Panc1 (cell line): ENCODE data around the gene KRT6C.

Experiments used
- POLR2AphosphoS5 ChIP-seq: IDR thresholded peaks from 2 replicates; pipeline ENCODE4 v1.6.1; 2012; ENCODE audit warnings: mild to moderate bottlenecking, low read depth, low read length, moderate library complexity
- TCF7L2 ChIP-seq: IDR thresholded peaks from 2 replicates; pipeline ENCODE4 v1.6.1; 2011; ENCODE audit warnings: mild to moderate bottlenecking, low read depth, low read length, inconsistent platforms
- TF ChIP-seq, protein P1 (sequence below): fragments of 450-650 bp; IDR thresholded peaks from 2 replicates; pipeline ENCODE4 v1.5.1; 2017; ENCODE audit warnings: mild to moderate bottlenecking

DNA sequence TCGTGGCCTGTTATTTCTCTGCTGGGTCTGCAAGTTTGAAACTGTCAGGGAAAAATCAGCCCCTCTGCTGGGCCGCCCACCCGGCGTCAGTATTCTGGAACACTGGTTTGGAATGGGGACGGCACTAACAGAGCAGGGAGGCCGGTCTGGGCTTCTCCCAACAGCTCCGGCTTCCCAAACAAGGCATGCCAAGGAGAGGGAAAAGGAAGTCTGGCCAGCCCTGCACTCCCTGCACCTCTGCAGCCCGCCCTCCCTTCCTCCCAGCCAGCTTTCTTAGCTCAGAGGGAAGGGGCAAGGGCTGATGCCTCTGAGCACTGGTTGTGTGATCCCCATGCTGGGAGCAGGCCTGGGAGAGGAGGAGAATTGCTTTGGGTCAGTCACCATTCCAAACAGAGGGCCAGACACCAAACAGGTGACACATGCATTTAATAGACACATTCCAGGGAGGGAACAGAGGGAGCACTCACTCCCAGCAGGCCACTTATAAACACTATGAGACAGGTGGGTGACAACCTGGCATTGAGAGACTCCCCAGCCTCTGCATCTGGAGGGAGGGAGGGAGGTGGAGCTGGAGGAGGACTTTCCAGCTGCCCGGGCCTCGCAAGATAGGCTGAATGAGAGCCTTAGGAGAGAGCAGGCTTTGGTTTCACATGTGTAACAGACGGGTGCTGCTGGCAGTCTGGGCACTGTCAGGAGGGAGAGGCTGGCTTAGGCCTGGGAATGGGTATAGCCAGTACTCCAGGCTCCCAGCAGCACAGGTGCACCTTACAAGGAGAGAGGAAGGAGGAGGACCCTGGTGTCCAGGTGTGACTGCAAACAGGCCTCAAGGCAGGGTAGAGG lies 49.7 kb downstream of the KRT6C start:
- TF ChIP-seq, protein P1, sequence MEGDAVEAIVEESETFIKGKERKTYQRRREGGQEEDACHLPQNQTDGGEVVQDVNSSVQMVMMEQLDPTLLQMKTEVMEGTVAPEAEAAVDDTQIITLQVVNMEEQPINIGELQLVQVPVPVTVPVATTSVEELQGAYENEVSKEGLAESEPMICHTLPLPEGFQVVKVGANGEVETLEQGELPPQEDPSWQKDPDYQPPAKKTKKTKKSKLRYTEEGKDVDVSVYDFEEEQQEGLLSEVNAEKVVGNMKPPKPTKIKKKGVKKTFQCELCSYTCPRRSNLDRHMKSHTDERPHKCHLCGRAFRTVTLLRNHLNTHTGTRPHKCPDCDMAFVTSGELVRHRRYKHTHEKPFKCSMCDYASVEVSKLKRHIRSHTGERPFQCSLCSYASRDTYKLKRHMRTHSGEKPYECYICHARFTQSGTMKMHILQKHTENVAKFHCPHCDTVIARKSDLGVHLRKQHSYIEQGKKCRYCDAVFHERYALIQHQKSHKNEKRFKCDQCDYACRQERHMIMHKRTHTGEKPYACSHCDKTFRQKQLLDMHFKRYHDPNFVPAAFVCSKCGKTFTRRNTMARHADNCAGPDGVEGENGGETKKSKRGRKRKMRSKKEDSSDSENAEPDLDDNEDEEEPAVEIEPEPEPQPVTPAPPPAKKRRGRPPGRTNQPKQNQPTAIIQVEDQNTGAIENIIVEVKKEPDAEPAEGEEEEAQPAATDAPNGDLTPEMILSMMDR, result no peak
- TF ChIP-seq TCF7L2 (no peak), POLR2AphosphoS5 (no peak)
